COLO668 (cell line): ENCODE data around the gene MYO1D.
"Not testable (repeated sequence)": the region's sequence is repeated elsewhere in the genome, so short reads cannot be mapped to it uniquely, and the experiment has no call there.

ENCODE experiments used
- DNase-seq: peaks from one replicate; lab custom pipeline; 2025; ENCODE audit not compliant: unreplicated experiment; lab: John Stamatoyannopoulos, UW

MYO1D gene

GRCh38 chr17:32479074-32479617, 397.8 kb downstream of the MYO1D start:
- no peak for DNase-seq

- DNase-seq: no peak
Observed at GRCh38 chr17:32477220-32477619, 399.7 kb downstream of the MYO1D start.

- no peak for DNase-seq
Observed at GRCh38 chr17:32475258-32475657, 401.7 kb downstream of the MYO1D start.

GRCh38 chr17:32471652-32472051, 405.3 kb downstream of the MYO1D start:
- DNase-seq: no peak

GRCh38 chr17:32470405-32471167, 406.3 kb downstream of the MYO1D start:
- no peak for DNase-seq

GRCh38 chr17:32467949-32468348, 409.0 kb downstream of the MYO1D start:
- DNase-seq: no peak

GRCh38 chr17:32464374-32464773, 412.6 kb downstream of the MYO1D start:
- no peak for DNase-seq

- DNase-seq: no peak
Observed at GRCh38 chr17:32463304-32463703, 413.6 kb downstream of the MYO1D start.

GRCh38 chr17:32461853-32462617, 414.9 kb downstream of the MYO1D start:
- DNase-seq: peak; percentile 33

- DNase-seq: no peak
Observed at GRCh38 chr17:32461498-32461852, 415.4 kb downstream of the MYO1D start.

GRCh38 chr17:32460054-32460453, 416.9 kb downstream of the MYO1D start:
- no peak for DNase-seq

GRCh38 chr17:32458371-32458770, 418.6 kb downstream of the MYO1D start:
- DNase-seq: no peak

GRCh38 chr17:32453370-32453769, 423.6 kb downstream of the MYO1D start:
- DNase-seq: no peak

- no peak for DNase-seq
Observed at GRCh38 chr17:32452281-32452680, 424.6 kb downstream of the MYO1D start.

- DNase-seq: no peak
Observed at GRCh38 chr17:32451879-32452278, 425.0 kb downstream of the MYO1D start.

GRCh38 chr17:32450379-32450778, 426.5 kb downstream of the MYO1D start:
- DNase-seq: not testable (repeated sequence)

GRCh38 chr17:32449963-32450362, 427.0 kb downstream of the MYO1D start:
- no peak for DNase-seq

GRCh38 chr17:32446949-32447348, 430.0 kb downstream of the MYO1D start:
- no peak for DNase-seq

GRCh38 chr17:32445971-32446370, 431.0 kb downstream of the MYO1D start:
- DNase-seq: no peak

- no peak for DNase-seq
Observed at GRCh38 chr17:32445497-32445896, 431.4 kb downstream of the MYO1D start.

- DNase-seq: peak; percentile 16
Observed at GRCh38 chr17:32445074-32445415, 431.9 kb downstream of the MYO1D start.
